HepG2 (cell line): ENCODE data around the gene CDH11. TPM values are rescaled to one million over a fixed set of nuclear protein-coding genes. Genes with fewer than 3 reads are reported as not detected.

Experiments
- ATAC-seq: fragments of 200-7000 bp; cut with Tn5 transposase; 3 replicates; pipeline ENCODE4 v1.9.1; 2020; ENCODE audit warnings: mild to moderate bottlenecking, moderate library complexity
- BruUV-seq: library from RNA; stranded (reverse); fragments of 400-500 nt; replicated peaks from 2 replicates; lab custom pipeline; 2021; lab: Mats Ljungman, UMichigan
- CTCF ChIA-PET: fragments of 300-600 bp; formaldehyde crosslinking; extraction: SDS; loops from one replicate; lab custom pipeline; 2021; ENCODE audit warnings: low total read pairs, inconsistent platforms, low intra/inter-chr PET ratio; lab: Yijun Ruan, JAX
- POLR2A ChIA-PET: fragments of 350-600 bp; sonication (Branson Sonifier 250); formaldehyde crosslinking; loops from one replicate; lab custom pipeline; 2020; ENCODE audit warnings: antibody characterized with exemption, inconsistent platforms; lab: Yijun Ruan, JAX
- DNase-seq: peaks from one replicate; pipeline ENCODE4 v3.0.0-alpha.2; 2015; ENCODE audit warnings: low spot score
- FAIRE-seq: peaks from 3 replicates; lab custom pipeline; 2011; peaks lifted over from hg19 to GRCh38; lab: Jason Lieb, UNC
- H2AFZ ChIP-seq: one replicate; pipeline ENCODE4 v1.6.1; 2011; ENCODE audit warnings: low read length, inconsistent platforms
- H3K27ac ChIP-seq: fragments of 300-600 bp; 3 replicates; pipeline ENCODE4 v1.8.0; 2011; ENCODE audit warnings: mixed run types, mild to moderate bottlenecking, mixed read lengths, low read length, inconsistent platforms; ENCODE audit not compliant: insufficient read depth; ENCODE audit errors: extremely low read length
- H3K27me3 ChIP-seq, 2 experiments: fragments of 200-600 bp in 1 of 2; 2 replicates in 1 of 2; 3 replicates in 1 of 2; pipeline versions ENCODE4 v1.6.0 to v1.8.0; 2011; ENCODE audit warnings: low read length in 2 of 2, mild to moderate bottlenecking in 2 of 2, moderate library complexity in 2 of 2, inconsistent platforms in 1 of 2; ENCODE audit not compliant: insufficient read depth in 2 of 2, control insufficient read depth in 1 of 2
- H3K36me3 ChIP-seq, 2 experiments: fragments of 200-600 bp in 1 of 2; replicated peaks in 1 of 2; 2 replicates in 1 of 2; 3 replicates in 1 of 2; pipeline versions ENCODE4 v1.5.1 to v1.8.0; 2011; ENCODE audit warnings: low read length in 2 of 2, inconsistent platforms in 1 of 2; ENCODE audit not compliant: insufficient read depth in 2 of 2, control insufficient read depth in 1 of 2
- H3K4me1 ChIP-seq: 2 replicates; pipeline ENCODE4 v1.5.1; 2012; ENCODE audit warnings: low read length, inconsistent platforms; ENCODE audit not compliant: insufficient read depth
- H3K4me2 ChIP-seq: 2 replicates; pipeline ENCODE4 v1.6.0; 2011; ENCODE audit warnings: low read depth, low read length, inconsistent platforms
- H3K4me3 ChIP-seq, 3 experiments: fragments of 200-600 bp in 1 of 3; sonication (generic), shearing (Covaris generic) in 1 of 3; replicated peaks in 1 of 3; 2 replicates each; pipeline ENCODE4 v1.5.1; 2011 to 2016; ENCODE audit warnings: low read length in 3 of 3, inconsistent platforms in 2 of 3, low read depth in 2 of 3, mild to moderate bottlenecking in 2 of 3, control low read depth in 1 of 3, mixed read lengths in 1 of 3; ENCODE audit not compliant: insufficient read depth in 1 of 3
- H3K79me2 ChIP-seq: one replicate; pipeline ENCODE4 v1.6.1; 2011; ENCODE audit warnings: low read length, inconsistent platforms; ENCODE audit not compliant: insufficient read depth
- H3K9ac ChIP-seq: 2 replicates; pipeline ENCODE4 v1.6.0; 2011; ENCODE audit warnings: mild to moderate bottlenecking, low read depth, low read length, inconsistent platforms; ENCODE audit not compliant: insufficient read depth
- H3K9me3 ChIP-seq: 2 replicates; pipeline ENCODE4 v1.5.1; 2012; ENCODE audit warnings: mild to moderate bottlenecking, low read length
- H4K20me1 ChIP-seq: 2 replicates; pipeline ENCODE4 v1.6.0; 2011; ENCODE audit warnings: inconsistent platforms, mild to moderate bottlenecking, low read length, moderate library complexity; ENCODE audit not compliant: insufficient read depth
- FOXJ3 ChIP-seq: sonication (generic); formaldehyde crosslinking; IDR thresholded peaks from 2 replicates; pipeline ENCODE4 v1.4.0; 2020; ENCODE audit warnings: missing genetic modification reagents, mild to moderate bottlenecking, borderline replicate concordance
- HDAC1 ChIP-seq: sonication (generic); formaldehyde crosslinking; IDR thresholded peaks from 2 replicates; pipeline ENCODE4 v1.5.1; 2020; ENCODE audit warnings: mild to moderate bottlenecking, missing genetic modification reagents
- HIVEP1 ChIP-seq: sonication (generic); formaldehyde crosslinking; IDR thresholded peaks from 2 replicates; pipeline ENCODE4 v1.4.0; 2020; ENCODE audit warnings: mild to moderate bottlenecking, missing genetic modification reagents
- IRF2 ChIP-seq: IDR thresholded peaks from 2 replicates; pipeline ENCODE4 v1.6.1; 2018; ENCODE audit warnings: missing genetic modification reagents, missing compliant biosample characterization
- KDM5B ChIP-seq: sonication (generic); formaldehyde crosslinking; IDR thresholded peaks from 2 replicates; pipeline ENCODE4 v1.4.0; 2020; ENCODE audit warnings: missing genetic modification reagents, mild to moderate bottlenecking, borderline replicate concordance
- MBNL3 ChIP-seq: fragments of 250-450 bp; sonication (Bioruptor Pico); conservative IDR thresholded peaks from 2 replicates; pipeline ENCODE4 v1.8.0; 2022; ENCODE audit warnings: mild to moderate bottlenecking, inconsistent platforms
- PCBP1 ChIP-seq: fragments of 200-400 bp; formaldehyde crosslinking; IDR thresholded peaks from 2 replicates; pipeline ENCODE4 v1.6.1; 2017; ENCODE audit warnings: mild to moderate bottlenecking, low read depth, low read length, borderline replicate concordance
- REPIN1 ChIP-seq: sonication (generic); formaldehyde crosslinking; IDR thresholded peaks from 2 replicates; pipeline ENCODE4 v1.8.0; 2022; ENCODE audit warnings: missing genetic modification reagents, low read depth, mild to moderate bottlenecking, borderline replicate concordance
- SMARCE1 ChIP-seq: fragments of 450-650 bp; IDR thresholded peaks from 2 replicates; pipeline ENCODE4 v1.6.1; 2017; ENCODE audit warnings: borderline replicate concordance
- ZFP36 ChIP-seq: fragments of 150-350 bp; IDR thresholded peaks from 2 replicates; pipeline ENCODE4 v1.6.1; 2018; ENCODE audit warnings: borderline replicate concordance, low read length, low read depth; ENCODE audit not compliant: partially characterized antibody
- ZNF180 ChIP-seq: sonication (generic); formaldehyde crosslinking; IDR thresholded peaks from 2 replicates; pipeline ENCODE4 v1.4.0; 2020; ENCODE audit warnings: low read depth, missing genetic modification reagents, borderline replicate concordance
- ZNF556 ChIP-seq: sonication (generic); formaldehyde crosslinking; IDR thresholded peaks from 2 replicates; pipeline ENCODE4 v1.4.0; 2020; ENCODE audit warnings: mild to moderate bottlenecking, missing genetic modification reagents, borderline replicate concordance
- ZNF557 ChIP-seq: sonication (generic); formaldehyde crosslinking; IDR thresholded peaks from 2 replicates; pipeline ENCODE4 v1.4.0; 2020; ENCODE audit warnings: missing genetic modification reagents
- ZNF709 ChIP-seq: sonication (generic); formaldehyde crosslinking; IDR thresholded peaks from 2 replicates; pipeline ENCODE4 v1.5.0; 2020; ENCODE audit warnings: mild to moderate bottlenecking, missing genetic modification reagents
- WGBS: methylation state at CpG from one replicate; pipeline ENCODE4 v1.1.6; 2017; ENCODE audit warnings: low lambda C conversion rate; 5-methylcytosine and 5-hydroxymethylcytosine counted together
- in situ Hi-C: cut with HindIII; loops from 2 replicates; pipeline ENCODE4 v1.10.0; 2017; ENCODE audit warnings: low pct_unique_long_range_greater_than_20kb; ENCODE audit not compliant: extremely low pct_ligation_motif_present
- intact Hi-C: fragments of 100-400 bp; cut with micrococcal nuclease; formaldehyde crosslinking; loops from one replicate; pipeline ENCODE4 v1.10.0; 2022; ENCODE audit not compliant: unreplicated experiment
- polyA plus RNA-seq, 8 experiments: library from polyadenylated mRNA; depleted of rRNA in 3 of 8; stranded (reverse) in 7 of 8; unstranded in 1 of 8; fragments of >200 nt; fragmentation: Illumina TruSeq in 4 of 8; extraction: Trizol in 4 of 8; gene quantifications; 2 replicates each; pipeline versions ENCODE4 v1.2.1 to v1.2.3, GENCODE V29; 2011 to 2016; ENCODE audit warnings: low read depth in 4 of 8, missing spikeins in 1 of 8, mixed read lengths in 1 of 8; ENCODE audit not compliant: insufficient read depth in 1 of 8
- total RNA-seq, 5 experiments: library from RNA; depleted of rRNA; stranded (reverse); fragments of >200 nt; fragmentation: Illumina TruSeq; extraction: Trizol; gene quantifications; 2 replicates each; pipeline ENCODE4 v1.2.3, GENCODE V29; 2016; ENCODE audit warnings: low read depth in 1 of 5
- TF ChIP-seq, protein P1 (sequence below): sonication (generic); formaldehyde crosslinking; IDR thresholded peaks from 2 replicates; pipeline ENCODE4 v1.8.1; 2023; ENCODE audit warnings: mild to moderate bottlenecking, moderate library complexity, missing genetic modification reagents
- TF ChIP-seq, protein P2 (sequence below): fragments of 450-650 bp; IDR thresholded peaks from 2 replicates; pipeline ENCODE4 v1.6.1; 2016
- TF ChIP-seq, protein P3 (sequence below): sonication (generic); formaldehyde crosslinking; IDR thresholded peaks from 2 replicates; pipeline ENCODE4 v1.4.0; 2020; ENCODE audit warnings: missing genetic modification reagents

Gene CDH11
- total and polyA plus RNA-seq, 2 of the 13 experiments (the other 11 are each of a cell fraction or from before 2014, with no cell fraction given): not detected

DNA sequence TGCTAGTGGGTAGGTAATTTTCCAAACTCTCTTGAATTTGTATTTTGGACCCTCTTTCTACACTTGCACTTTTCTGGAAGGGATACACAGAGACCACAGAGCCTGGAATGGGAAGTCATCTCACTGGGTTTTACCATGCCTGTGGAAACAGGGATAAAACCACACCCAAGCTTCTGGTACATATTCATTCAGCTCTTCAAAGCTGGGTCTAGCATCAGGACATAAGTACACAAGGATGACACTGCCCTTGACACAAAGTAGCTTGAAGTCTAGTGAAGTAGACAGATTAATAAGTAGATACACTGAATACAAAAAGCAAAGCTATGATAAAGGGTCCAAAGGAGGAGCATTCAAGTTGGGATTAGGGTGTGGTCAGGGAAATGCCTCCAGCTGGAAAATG lies 118.2 kb downstream of the CDH11 start:
- Histone ChIP-seq H3K27ac (no peak overlapping the region), H3K4me2 (no peak overlapping the region), H3K79me2 (no peaks in the 10 kb centered on the region), H3K9me3 (peaks cover 50% of the 10 kb centered on the region), H3K27me3 (no peaks in the 10 kb centered on the region), H3K4me1 (no peaks in the 10 kb centered on the region), H3K36me3 (no peaks in the 10 kb centered on the region), H4K20me1 (no peaks in the 10 kb centered on the region), H3K9ac (no peak overlapping the region), H3K4me3 (no peak overlapping the region), H2AFZ (no peak overlapping the region)
- TF ChIP-seq HDAC1 (CRISPR knock-in tag) (no peak), FOXJ3 (no peak), ZNF709 (no peak), IRF2 (CRISPR knock-in tag) (no peak), MBNL3 (CRISPR knock-in tag) (no peak), ZNF556 (CRISPR knock-in tag) (no peak), ZNF180 (CRISPR knock-in tag) (no peak), SMARCE1 (no peak)
- TF ChIP-seq, protein P1, sequence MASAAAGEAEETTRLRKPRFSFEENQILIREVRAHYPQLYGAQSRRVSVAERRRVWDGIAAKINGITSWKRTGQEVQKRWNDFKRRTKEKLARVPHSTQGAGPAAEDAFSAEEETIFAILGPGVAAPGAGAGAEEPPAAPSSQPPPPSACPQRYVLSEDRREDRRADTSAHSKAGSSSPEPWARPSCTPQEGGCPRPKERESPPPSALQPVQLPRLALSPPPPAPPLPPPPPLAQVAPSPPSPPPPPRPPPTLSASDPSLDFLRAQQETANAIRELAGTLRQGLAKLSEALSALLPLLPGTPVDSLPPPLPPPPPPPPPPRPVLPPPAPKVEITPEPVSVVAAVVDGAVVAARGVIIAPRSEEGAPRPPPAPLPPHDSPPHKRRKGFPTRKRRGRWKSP (CRISPR knock-in tag): no peak
- intact Hi-C loops: no loop called here
- no TSS peak for BruUV-seq
- FAIRE-seq: no peak
- in situ Hi-C loops: no loop called here
- ChIA-PET CTCF (no interaction called here), POLR2A (no interaction called here)
- no peak for ATAC-seq
- DNase-seq: no peak

DNA sequence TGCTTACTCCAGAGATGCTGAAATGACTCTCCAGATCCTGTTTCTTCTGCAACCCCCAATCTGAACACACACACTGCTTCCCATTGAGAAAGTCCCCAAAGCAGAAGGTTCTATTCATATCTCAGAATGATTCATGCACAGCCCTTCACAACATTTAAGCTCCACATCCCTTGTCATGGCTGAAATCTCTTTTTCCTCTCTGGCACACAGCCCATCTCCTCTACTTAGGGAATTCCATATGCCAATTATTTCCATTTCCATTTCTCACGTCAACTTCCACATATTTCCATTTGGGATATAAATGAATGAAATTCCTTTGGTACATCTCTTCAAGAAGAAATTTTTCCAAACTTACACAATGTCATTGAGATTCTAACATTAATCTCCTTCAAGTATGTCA lies 119.6 kb downstream of the CDH11 start:
- ATAC-seq: no peak
- Histone ChIP-seq H3K27ac (no peak overlapping the region), H3K4me2 (no peak overlapping the region), H3K4me3 (no peak overlapping the region), H2AFZ (no peak overlapping the region), H3K79me2 (no peaks in the 10 kb centered on the region), H3K4me1 (no peaks in the 10 kb centered on the region), H3K36me3 (no peaks in the 10 kb centered on the region), H4K20me1 (no peaks in the 10 kb centered on the region), H3K9ac (no peak overlapping the region), H3K9me3 (peaks cover 44% of the 10 kb centered on the region), H3K27me3 (no peaks in the 10 kb centered on the region)
- ChIA-PET CTCF (no interaction called here), POLR2A (no interaction called here)
- WGBS: 2% methylated on average over 1 of the region's 1 CpG
- DNase-seq: no peak
- intact Hi-C loops: no loop called here
- no TSS peak for BruUV-seq
- in situ Hi-C loops: no loop called here
- FAIRE-seq: no peak
- TF ChIP-seq HIVEP1 (CRISPR knock-in tag) (no peak), REPIN1 (no peak), ZFP36 (no peak), ZNF557 (CRISPR knock-in tag) (no peak), KDM5B (no peak), PCBP1 (no peak)
- TF ChIP-seq, protein P2, sequence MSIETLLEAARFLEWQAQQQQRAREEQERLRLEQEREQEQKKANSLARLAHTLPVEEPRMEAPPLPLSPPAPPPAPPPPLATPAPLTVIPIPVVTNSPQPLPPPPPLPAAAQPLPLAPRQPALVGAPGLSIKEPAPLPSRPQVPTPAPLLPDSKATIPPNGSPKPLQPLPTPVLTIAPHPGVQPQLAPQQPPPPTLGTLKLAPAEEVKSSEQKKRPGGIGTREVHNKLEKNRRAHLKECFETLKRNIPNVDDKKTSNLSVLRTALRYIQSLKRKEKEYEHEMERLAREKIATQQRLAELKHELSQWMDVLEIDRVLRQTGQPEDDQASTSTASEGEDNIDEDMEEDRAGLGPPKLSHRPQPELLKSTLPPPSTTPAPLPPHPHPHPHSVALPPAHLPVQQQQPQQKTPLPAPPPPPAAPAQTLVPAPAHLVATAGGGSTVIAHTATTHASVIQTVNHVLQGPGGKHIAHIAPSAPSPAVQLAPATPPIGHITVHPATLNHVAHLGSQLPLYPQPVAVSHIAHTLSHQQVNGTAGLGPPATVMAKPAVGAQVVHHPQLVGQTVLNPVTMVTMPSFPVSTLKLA: no peak
- TF ChIP-seq, protein P3, sequence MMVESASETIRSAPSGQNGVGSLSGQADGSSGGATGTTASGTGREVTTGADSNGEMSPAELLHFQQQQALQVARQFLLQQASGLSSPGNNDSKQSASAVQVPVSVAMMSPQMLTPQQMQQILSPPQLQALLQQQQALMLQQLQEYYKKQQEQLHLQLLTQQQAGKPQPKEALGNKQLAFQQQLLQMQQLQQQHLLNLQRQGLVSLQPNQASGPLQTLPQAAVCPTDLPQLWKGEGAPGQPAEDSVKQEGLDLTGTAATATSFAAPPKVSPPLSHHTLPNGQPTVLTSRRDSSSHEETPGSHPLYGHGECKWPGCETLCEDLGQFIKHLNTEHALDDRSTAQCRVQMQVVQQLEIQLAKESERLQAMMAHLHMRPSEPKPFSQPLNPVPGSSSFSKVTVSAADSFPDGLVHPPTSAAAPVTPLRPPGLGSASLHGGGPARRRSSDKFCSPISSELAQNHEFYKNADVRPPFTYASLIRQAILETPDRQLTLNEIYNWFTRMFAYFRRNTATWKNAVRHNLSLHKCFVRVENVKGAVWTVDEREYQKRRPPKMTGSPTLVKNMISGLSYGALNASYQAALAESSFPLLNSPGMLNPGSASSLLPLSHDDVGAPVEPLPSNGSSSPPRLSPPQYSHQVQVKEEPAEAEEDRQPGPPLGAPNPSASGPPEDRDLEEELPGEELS (CRISPR knock-in tag): no peak
